Osteocyte (in vitro differentiated cells): ENCODE results near the gene SLC10A4. TPM values are rescaled to one million over a fixed set of nuclear protein-coding genes. Genes with fewer than 3 reads are reported as not detected.

Experiments used
- DNase-seq: peaks from one replicate; pipeline ENCODE4 v3.0.0; 2021; ENCODE audit warnings: mixed read lengths; ENCODE audit not compliant: unreplicated experiment; ENCODE audit errors: extremely low spot score
- H3K27ac Mint-ChIP-seq: one replicate; pipeline ENCODE4 v1.8.0; 2021; ENCODE audit warnings: mild to moderate bottlenecking, mixed read lengths; ENCODE audit not compliant: unreplicated experiment
- H3K27me3 Mint-ChIP-seq: one replicate; pipeline ENCODE4 v1.8.0; 2021; ENCODE audit warnings: mixed read lengths; ENCODE audit not compliant: unreplicated experiment
- H3K36me3 Mint-ChIP-seq: one replicate; pipeline ENCODE4 v1.8.0; 2021; ENCODE audit warnings: mixed read lengths; ENCODE audit not compliant: unreplicated experiment
- H3K4me1 Mint-ChIP-seq: one replicate; pipeline ENCODE4 v1.8.0; 2021; ENCODE audit warnings: mixed read lengths; ENCODE audit not compliant: unreplicated experiment
- H3K4me3 Mint-ChIP-seq: one replicate; pipeline ENCODE4 v1.8.0; 2021; ENCODE audit warnings: mild to moderate bottlenecking, moderate library complexity, mixed read lengths; ENCODE audit not compliant: unreplicated experiment
- H3K9me3 Mint-ChIP-seq: one replicate; pipeline ENCODE4 v1.8.0; 2021; ENCODE audit warnings: mixed read lengths; ENCODE audit not compliant: unreplicated experiment
- total RNA-seq: library from RNA; stranded (reverse); gene quantifications from 2 replicates; pipeline ENCODE4 v1.2.1, GENCODE V29; 2021
- TF ChIP-seq, protein P1 (sequence below): fragments of 200-600 bp; sonication (generic); IDR thresholded peaks from 2 replicates; pipeline ENCODE4 v1.5.0; 2021; ENCODE audit warnings: antibody characterized with exemption, mild to moderate bottlenecking, moderate library complexity

The SLC10A4 gene
- total RNA-seq, 1 donor from 2014 or later: not detected

DNA sequence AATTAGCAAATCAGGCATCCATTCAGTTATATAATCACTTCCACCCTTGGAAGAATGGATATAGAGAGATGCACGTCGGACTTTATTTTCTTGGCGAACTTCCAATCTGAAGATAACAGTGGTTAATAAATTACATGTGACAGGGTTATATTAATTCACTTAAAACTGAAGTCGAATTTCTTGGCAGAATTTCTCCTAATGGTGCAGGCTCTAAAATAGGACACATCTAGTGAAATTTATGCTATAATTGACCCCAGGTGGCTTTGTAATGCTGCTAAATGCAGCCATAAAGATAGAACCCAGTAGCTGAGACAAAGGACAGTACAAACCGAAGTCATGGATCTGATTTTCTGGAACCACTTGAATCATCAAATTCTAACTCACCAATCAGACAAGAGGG lies 20.8 kb upstream of the SLC10A4 start:
- Mint-ChIP-seq H3K4me1 (peaks cover 1% of the 10 kb centered on the region), H3K9me3 (peaks cover 7% of the 10 kb centered on the region), H3K36me3 (no peaks in the 10 kb centered on the region), H3K4me3 (no peak overlapping the region), H3K27ac (no peak overlapping the region), H3K27me3 (peaks cover 24% of the 10 kb centered on the region)
- TF ChIP-seq, protein P1, sequence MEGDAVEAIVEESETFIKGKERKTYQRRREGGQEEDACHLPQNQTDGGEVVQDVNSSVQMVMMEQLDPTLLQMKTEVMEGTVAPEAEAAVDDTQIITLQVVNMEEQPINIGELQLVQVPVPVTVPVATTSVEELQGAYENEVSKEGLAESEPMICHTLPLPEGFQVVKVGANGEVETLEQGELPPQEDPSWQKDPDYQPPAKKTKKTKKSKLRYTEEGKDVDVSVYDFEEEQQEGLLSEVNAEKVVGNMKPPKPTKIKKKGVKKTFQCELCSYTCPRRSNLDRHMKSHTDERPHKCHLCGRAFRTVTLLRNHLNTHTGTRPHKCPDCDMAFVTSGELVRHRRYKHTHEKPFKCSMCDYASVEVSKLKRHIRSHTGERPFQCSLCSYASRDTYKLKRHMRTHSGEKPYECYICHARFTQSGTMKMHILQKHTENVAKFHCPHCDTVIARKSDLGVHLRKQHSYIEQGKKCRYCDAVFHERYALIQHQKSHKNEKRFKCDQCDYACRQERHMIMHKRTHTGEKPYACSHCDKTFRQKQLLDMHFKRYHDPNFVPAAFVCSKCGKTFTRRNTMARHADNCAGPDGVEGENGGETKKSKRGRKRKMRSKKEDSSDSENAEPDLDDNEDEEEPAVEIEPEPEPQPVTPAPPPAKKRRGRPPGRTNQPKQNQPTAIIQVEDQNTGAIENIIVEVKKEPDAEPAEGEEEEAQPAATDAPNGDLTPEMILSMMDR: no peak
- no peak for DNase-seq

DNA sequence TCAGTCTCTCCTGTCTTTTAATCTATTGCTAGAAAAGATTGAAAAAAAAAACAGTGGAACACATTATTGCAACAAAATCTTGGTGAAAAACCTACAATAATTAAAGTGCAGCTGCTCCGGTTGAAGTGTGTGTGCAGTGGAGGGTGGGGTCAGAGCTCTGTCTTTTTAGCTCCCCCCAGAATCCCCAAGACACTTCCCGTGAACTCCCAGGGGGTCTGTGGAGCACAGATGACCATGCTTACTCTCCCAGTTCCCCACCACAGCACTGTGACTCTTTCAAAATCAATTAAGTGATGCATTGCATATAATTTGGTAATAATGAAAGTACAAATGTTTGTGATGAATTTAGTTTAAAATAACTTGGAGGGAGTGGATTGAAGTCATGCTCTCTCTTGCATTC lies 15.7 kb upstream of the SLC10A4 start:
- peaks cover 18% of the 10 kb centered on the region for H3K27me3 Mint-ChIP-seq
- TF ChIP-seq, protein P1: no peak
- H3K4me3 Mint-ChIP-seq: no peak overlapping the region
- no peaks in the 10 kb centered on the region for H3K36me3 Mint-ChIP-seq
- DNase-seq: no peak
- peaks cover 7% of the 10 kb centered on the region for H3K9me3 Mint-ChIP-seq
- no peak overlapping the region for H3K27ac Mint-ChIP-seq
- H3K4me1 Mint-ChIP-seq: peaks cover 7% of the 10 kb centered on the region

DNA sequence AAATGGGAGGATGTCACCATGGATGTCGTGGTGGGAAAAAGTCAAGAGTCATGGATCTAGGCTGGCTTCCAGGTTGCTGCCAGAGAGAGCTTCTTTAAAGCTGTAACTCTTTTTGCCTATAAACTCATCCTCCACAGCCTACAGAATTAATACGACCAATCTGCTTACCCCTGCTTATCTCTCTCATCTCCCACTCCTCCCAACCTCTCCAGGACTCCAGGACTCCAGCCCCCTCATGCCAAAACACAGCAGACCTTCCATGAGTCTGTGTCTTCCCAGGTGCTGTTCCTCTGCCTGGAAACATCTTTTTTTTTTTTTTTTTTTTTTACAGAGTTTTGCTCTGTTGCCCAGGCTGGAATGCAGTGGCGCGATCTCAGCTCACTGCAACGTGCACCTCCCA lies 15.3 kb upstream of the SLC10A4 start:
- Mint-ChIP-seq H3K27ac (no peak overlapping the region), H3K9me3 (peaks cover 6% of the 10 kb centered on the region), H3K27me3 (peaks cover 18% of the 10 kb centered on the region), H3K36me3 (no peaks in the 10 kb centered on the region), H3K4me3 (no peak overlapping the region), H3K4me1 (peaks cover 7% of the 10 kb centered on the region)
- TF ChIP-seq, protein P1: no peak
- no peak for DNase-seq

DNA sequence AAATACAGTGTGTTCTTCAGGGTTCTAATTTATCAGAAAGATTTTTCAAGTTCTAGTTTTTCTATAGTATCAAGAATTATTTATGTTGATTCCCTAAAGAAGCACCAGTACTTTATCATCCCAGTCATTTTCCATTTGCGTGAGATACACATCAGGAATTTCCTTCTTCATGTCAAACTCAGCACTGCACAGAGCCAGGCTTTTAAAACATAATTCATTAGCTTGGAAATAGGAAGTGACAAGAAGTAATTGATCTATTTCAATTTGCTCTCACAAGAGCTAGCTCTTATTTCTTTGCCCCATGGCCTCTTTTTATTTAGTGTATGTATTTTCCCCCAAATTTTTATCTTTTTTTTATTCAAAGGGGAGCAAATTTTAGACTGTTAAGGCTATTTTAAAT lies 13.0 kb upstream of the SLC10A4 start:
- TF ChIP-seq, protein P1: no peak
- Mint-ChIP-seq H3K27ac (no peak overlapping the region), H3K4me1 (peaks cover 7% of the 10 kb centered on the region), H3K27me3 (peaks cover 24% of the 10 kb centered on the region), H3K36me3 (no peaks in the 10 kb centered on the region), H3K9me3 (no peaks in the 10 kb centered on the region), H3K4me3 (no peak overlapping the region)
- no peak for DNase-seq

DNA sequence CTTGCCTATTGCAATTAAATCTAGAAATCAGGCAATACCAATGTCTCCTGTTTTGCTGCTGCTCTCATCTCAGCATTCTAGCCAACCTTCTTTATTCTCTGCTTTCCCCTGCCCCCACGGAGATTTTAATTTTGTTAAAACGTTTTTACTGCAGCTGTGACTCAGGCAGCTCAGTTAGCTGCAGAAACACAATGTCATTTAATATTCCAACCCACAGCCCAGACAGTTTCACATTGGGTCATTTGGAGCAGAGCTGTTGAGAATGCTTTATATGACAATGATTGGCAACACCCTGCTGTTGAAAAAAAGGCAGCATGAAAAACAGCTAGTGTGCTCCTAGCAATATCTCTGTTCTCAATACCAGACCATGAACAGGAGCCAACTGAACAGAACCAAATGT lies 12.6 kb upstream of the SLC10A4 start:
- H3K4me1 Mint-ChIP-seq: peaks cover 7% of the 10 kb centered on the region
- H3K4me3 Mint-ChIP-seq: no peak overlapping the region
- H3K27me3 Mint-ChIP-seq: peaks cover 27% of the 10 kb centered on the region
- no peak for DNase-seq
- H3K36me3 Mint-ChIP-seq: no peaks in the 10 kb centered on the region
- no peaks in the 10 kb centered on the region for H3K9me3 Mint-ChIP-seq
- TF ChIP-seq, protein P1: no peak
- no peak overlapping the region for H3K27ac Mint-ChIP-seq
